ENCODE measurements around the gene KDM4C.

KDM4C gene

GRCh38 chr9:6924988-6925563, 167.3 kb downstream of the KDM4C start:
- no peak overlapping the region for H3K27ac Mint-ChIP-seq
- H3K4me1 Mint-ChIP-seq (ENCODE audit: low read depth), result peaks cover 27% of the 10 kb centered on the region
- peaks cover 22% of the 10 kb centered on the region for H3K36me3 Mint-ChIP-seq (ENCODE audit: low read depth)
- H3K4me3 Mint-ChIP-seq, result no peak overlapping the region
- no peaks in the 10 kb centered on the region for H3K27me3 Mint-ChIP-seq (ENCODE audit: low read depth)
- H3K9me3 Mint-ChIP-seq, result no peaks in the 10 kb centered on the region

GRCh38 chr9:6925836-6926235, 168.1 kb downstream of the KDM4C start:
- no peaks in the 10 kb centered on the region for H3K27me3 Mint-ChIP-seq (ENCODE audit: low read depth)
- H3K4me3 Mint-ChIP-seq, result no peak overlapping the region
- H3K9me3 Mint-ChIP-seq, result no peaks in the 10 kb centered on the region
- peaks cover 24% of the 10 kb centered on the region for H3K4me1 Mint-ChIP-seq (ENCODE audit: low read depth)
- H3K27ac Mint-ChIP-seq, result no peak overlapping the region
- H3K36me3 Mint-ChIP-seq (ENCODE audit: low read depth), result peaks cover 24% of the 10 kb centered on the region

- no peak overlapping the region for H3K4me3 Mint-ChIP-seq
- H3K4me1 Mint-ChIP-seq (ENCODE audit: low read depth), result peaks cover 23% of the 10 kb centered on the region
- H3K27me3 Mint-ChIP-seq (ENCODE audit: low read depth), result no peaks in the 10 kb centered on the region
- H3K36me3 Mint-ChIP-seq (ENCODE audit: low read depth), result peaks cover 18% of the 10 kb centered on the region
- H3K27ac Mint-ChIP-seq, result no peak overlapping the region
- no peaks in the 10 kb centered on the region for H3K9me3 Mint-ChIP-seq
These were observed 168.7 kb downstream of the KDM4C start for GRCh38 chr9:6926436-6926835.

- Mint-ChIP-seq H3K4me3 (no peak overlapping the region), H3K27me3 (ENCODE audit: low read depth) (no peaks in the 10 kb centered on the region), H3K9me3 (no peaks in the 10 kb centered on the region), H3K27ac (no peak overlapping the region), H3K36me3 (ENCODE audit: low read depth) (peaks cover 11% of the 10 kb centered on the region), H3K4me1 (ENCODE audit: low read depth) (peaks cover 13% of the 10 kb centered on the region)
These were observed 170.1 kb downstream of the KDM4C start for GRCh38 chr9:6927838-6928237.

GRCh38 chr9:6928863-6929262, 171.1 kb downstream of the KDM4C start:
- Mint-ChIP-seq H3K9me3 (no peaks in the 10 kb centered on the region), H3K4me3 (no peak overlapping the region), H3K36me3 (ENCODE audit: low read depth) (peaks cover 12% of the 10 kb centered on the region), H3K4me1 (ENCODE audit: low read depth) (peaks cover 9% of the 10 kb centered on the region), H3K27ac (no peak overlapping the region), H3K27me3 (ENCODE audit: low read depth) (no peaks in the 10 kb centered on the region)

GRCh38 chr9:6929441-6930215, 171.9 kb downstream of the KDM4C start:
- H3K36me3 Mint-ChIP-seq (ENCODE audit: low read depth), result peaks cover 12% of the 10 kb centered on the region

GRCh38 chr9:6930827-6931226, 173.1 kb downstream of the KDM4C start:
- Mint-ChIP-seq H3K27me3 (ENCODE audit: low read depth) (no peaks in the 10 kb centered on the region), H3K9me3 (no peaks in the 10 kb centered on the region), H3K27ac (no peak overlapping the region), H3K4me3 (no peak overlapping the region), H3K36me3 (ENCODE audit: low read depth) (peaks cover 12% of the 10 kb centered on the region), H3K4me1 (ENCODE audit: low read depth) (peaks cover 7% of the 10 kb centered on the region)

More at GRCh38 chr9:6929441-6930215, 171.9 kb downstream of the KDM4C start:
- Mint-ChIP-seq H3K4me1 (ENCODE audit: low read depth) (peaks cover 9% of the 10 kb centered on the region), H3K4me3 (no peak overlapping the region), H3K27ac (no peak overlapping the region), H3K9me3 (no peaks in the 10 kb centered on the region), H3K27me3 (ENCODE audit: low read depth) (no peaks in the 10 kb centered on the region)

- H3K27ac Mint-ChIP-seq, result no peak overlapping the region
- H3K36me3 Mint-ChIP-seq (ENCODE audit: low read depth), result peaks cover 12% of the 10 kb centered on the region
- peaks cover 7% of the 10 kb centered on the region for H3K4me1 Mint-ChIP-seq (ENCODE audit: low read depth)
- no peaks in the 10 kb centered on the region for H3K9me3 Mint-ChIP-seq
- H3K4me3 Mint-ChIP-seq, result no peak overlapping the region
- no peaks in the 10 kb centered on the region for H3K27me3 Mint-ChIP-seq (ENCODE audit: low read depth)
These were observed 174.1 kb downstream of the KDM4C start for GRCh38 chr9:6931913-6932312.

- Mint-ChIP-seq H3K27me3 (ENCODE audit: low read depth) (no peaks in the 10 kb centered on the region), H3K4me3 (no peak overlapping the region), H3K27ac (no peak overlapping the region), H3K36me3 (ENCODE audit: low read depth) (peaks cover 3% of the 10 kb centered on the region), H3K4me1 (ENCODE audit: low read depth) (peaks cover 2% of the 10 kb centered on the region), H3K9me3 (no peaks in the 10 kb centered on the region)
These were observed 178.3 kb downstream of the KDM4C start for GRCh38 chr9:6936103-6936502.

GRCh38 chr9:6937209-6937608, 179.4 kb downstream of the KDM4C start:
- H3K4me1 Mint-ChIP-seq (ENCODE audit: low read depth), result peaks cover 2% of the 10 kb centered on the region
- H3K27ac Mint-ChIP-seq, result no peak overlapping the region
- peaks cover 3% of the 10 kb centered on the region for H3K36me3 Mint-ChIP-seq (ENCODE audit: low read depth)

GRCh38 chr9:6938447-6938846, 180.7 kb downstream of the KDM4C start:
- Mint-ChIP-seq H3K27ac (no peak overlapping the region), H3K9me3 (no peaks in the 10 kb centered on the region), H3K4me3 (no peak overlapping the region), H3K4me1 (ENCODE audit: low read depth) (peaks cover 2% of the 10 kb centered on the region), H3K27me3 (ENCODE audit: low read depth) (no peaks in the 10 kb centered on the region), H3K36me3 (ENCODE audit: low read depth) (peaks cover 1% of the 10 kb centered on the region)

More at GRCh38 chr9:6937209-6937608, 179.4 kb downstream of the KDM4C start:
- Mint-ChIP-seq H3K27me3 (ENCODE audit: low read depth) (no peaks in the 10 kb centered on the region), H3K9me3 (no peaks in the 10 kb centered on the region), H3K4me3 (no peak overlapping the region)

- no peaks in the 10 kb centered on the region for H3K36me3 Mint-ChIP-seq (ENCODE audit: low read depth)
- no peaks in the 10 kb centered on the region for H3K27me3 Mint-ChIP-seq (ENCODE audit: low read depth)
- H3K4me1 Mint-ChIP-seq (ENCODE audit: low read depth), result peaks cover 2% of the 10 kb centered on the region
- H3K9me3 Mint-ChIP-seq, result no peaks in the 10 kb centered on the region
- H3K27ac Mint-ChIP-seq, result no peak overlapping the region
- H3K4me3 Mint-ChIP-seq, result no peak overlapping the region
These were observed 181.1 kb downstream of the KDM4C start for GRCh38 chr9:6938873-6939272.

- peaks cover 2% of the 10 kb centered on the region for H3K4me1 Mint-ChIP-seq (ENCODE audit: low read depth)
- H3K9me3 Mint-ChIP-seq, result no peaks in the 10 kb centered on the region
- H3K27me3 Mint-ChIP-seq (ENCODE audit: low read depth), result no peaks in the 10 kb centered on the region
- H3K4me3 Mint-ChIP-seq, result no peak overlapping the region
- no peak overlapping the region for H3K27ac Mint-ChIP-seq
- H3K36me3 Mint-ChIP-seq (ENCODE audit: low read depth), result peaks cover 2% of the 10 kb centered on the region
These were observed 183.7 kb downstream of the KDM4C start for GRCh38 chr9:6941501-6941900.

- no peaks in the 10 kb centered on the region for H3K27me3 Mint-ChIP-seq (ENCODE audit: low read depth)
These were observed 184.6 kb downstream of the KDM4C start for GRCh38 chr9:6942406-6942805.

GRCh38 chr9:6943293-6943692, 185.5 kb downstream of the KDM4C start:
- H3K36me3 Mint-ChIP-seq (ENCODE audit: low read depth), result peaks cover 4% of the 10 kb centered on the region
- H3K9me3 Mint-ChIP-seq, result no peaks in the 10 kb centered on the region
- no peak overlapping the region for H3K4me3 Mint-ChIP-seq
- peaks cover 4% of the 10 kb centered on the region for H3K4me1 Mint-ChIP-seq (ENCODE audit: low read depth)
- H3K27ac Mint-ChIP-seq, result no peak overlapping the region
- H3K27me3 Mint-ChIP-seq (ENCODE audit: low read depth), result no peaks in the 10 kb centered on the region

More at GRCh38 chr9:6942406-6942805, 184.6 kb downstream of the KDM4C start:
- Mint-ChIP-seq H3K4me1 (ENCODE audit: low read depth) (peaks cover 2% of the 10 kb centered on the region), H3K27ac (no peak overlapping the region), H3K4me3 (no peak overlapping the region), H3K9me3 (no peaks in the 10 kb centered on the region), H3K36me3 (ENCODE audit: low read depth) (peaks cover 2% of the 10 kb centered on the region)
